ENCODE data around the gene EPHA10. TPM values are rescaled to one million over a fixed set of nuclear protein-coding genes. Genes with fewer than 3 reads are reported as not detected.
"Not testable (repeated sequence)": the region's sequence is repeated elsewhere in the genome, so short reads cannot be mapped to it uniquely, and the experiment has no call there.

The EPHA10 gene
- total RNA-seq, 1 donor from 2014 or later, result 0.97 TPM

- no peak for DNase-seq (ENCODE audit: extremely low spot score, unreplicated experiment)
- H3K27ac Mint-ChIP-seq, result no peak overlapping the region
- no peaks in the 10 kb centered on the region for H3K36me3 Mint-ChIP-seq
- peaks cover 49% of the 10 kb centered on the region for H3K27me3 Mint-ChIP-seq
- no peaks in the 10 kb centered on the region for H3K4me1 Mint-ChIP-seq (ENCODE audit: unreplicated experiment)
- no peak overlapping the region for H3K4me3 Mint-ChIP-seq
- no peak for TF ChIP-seq CTCF (conservative IDR thresholded peaks at IDR 0.05)
- no peaks in the 10 kb centered on the region for H3K9me3 Mint-ChIP-seq
These were observed 13.7 kb upstream of the EPHA10 start for GRCh38 chr1:37778654-37779053.

GRCh38 chr1:37776946-37777516, 12.1 kb upstream of the EPHA10 start:
- no peak for TF ChIP-seq CTCF (conservative IDR thresholded peaks at IDR 0.05)
- Mint-ChIP-seq H3K27ac (no peak overlapping the region), H3K27me3 (peaks cover 48% of the 10 kb centered on the region), H3K9me3 (no peaks in the 10 kb centered on the region), H3K4me3 (no peak overlapping the region), H3K36me3 (no peaks in the 10 kb centered on the region), H3K4me1 (ENCODE audit: unreplicated experiment) (no peaks in the 10 kb centered on the region)
- DNase-seq (ENCODE audit: extremely low spot score, unreplicated experiment), result no peak

- not testable (repeated sequence) for H3K4me1 Mint-ChIP-seq (ENCODE audit: unreplicated experiment); H3K9me3 Mint-ChIP-seq; H3K4me3 Mint-ChIP-seq; H3K36me3 Mint-ChIP-seq; DNase-seq (ENCODE audit: extremely low spot score, unreplicated experiment); H3K27ac Mint-ChIP-seq
- peaks cover 51% of the 10 kb centered on the region for H3K27me3 Mint-ChIP-seq
These were observed 6.5 kb upstream of the EPHA10 start for GRCh38 chr1:37771440-37771839.

- no peak overlapping the region for H3K27ac Mint-ChIP-seq
- no peak for TF ChIP-seq CTCF (conservative IDR thresholded peaks at IDR 0.05)
- no peaks in the 10 kb centered on the region for H3K9me3 Mint-ChIP-seq
These were observed 2.6 kb upstream of the EPHA10 start for GRCh38 chr1:37767488-37767887.

GRCh38 chr1:37765916-37766664, 1.2 kb upstream of the EPHA10 start:
- TF ChIP-seq CTCF (conservative IDR thresholded peaks at IDR 0.05), result no peak
- DNase-seq (ENCODE audit: extremely low spot score, unreplicated experiment), result no peak
- Mint-ChIP-seq H3K9me3 (no peaks in the 10 kb centered on the region), H3K4me1 (ENCODE audit: unreplicated experiment) (no peaks in the 10 kb centered on the region), H3K27ac (no peak overlapping the region), H3K4me3 (no peak overlapping the region), H3K36me3 (no peaks in the 10 kb centered on the region), H3K27me3 (peaks cover 91% of the 10 kb centered on the region)

More at GRCh38 chr1:37767488-37767887, 2.6 kb upstream of the EPHA10 start:
- no peak overlapping the region for H3K4me3 Mint-ChIP-seq
- no peak for DNase-seq (ENCODE audit: extremely low spot score, unreplicated experiment)
- H3K4me1 Mint-ChIP-seq (ENCODE audit: unreplicated experiment), result no peaks in the 10 kb centered on the region
- peaks cover 85% of the 10 kb centered on the region for H3K27me3 Mint-ChIP-seq
- H3K36me3 Mint-ChIP-seq, result no peaks in the 10 kb centered on the region

- Mint-ChIP-seq H3K36me3 (no peaks in the 10 kb centered on the region), H3K27ac (no peak overlapping the region), H3K27me3 (peaks cover 77% of the 10 kb centered on the region), H3K9me3 (no peaks in the 10 kb centered on the region), H3K4me3 (no peak overlapping the region), H3K4me1 (ENCODE audit: unreplicated experiment) (no peaks in the 10 kb centered on the region)
- DNase-seq (ENCODE audit: extremely low spot score, unreplicated experiment), result peak; percentile 85
- TF ChIP-seq CTCF (conservative IDR thresholded peaks at IDR 0.05), result no peak
These were observed 500 bp downstream of the EPHA10 start for GRCh38 chr1:37764414-37764825.
